Measurements from ENCODE around the gene PIGC.

The PIGC gene

GRCh38 chr1:172416496-172417035 is 27.3 kb downstream of the PIGC start:
- CTCF ChIA-PET: interaction anchor here (0.5 to 1.1 kb wide), 9 partner anchors 8 to 614 kb away, joined by 3 to 8 read pairs (median 4); no protein-coding TSS in a partner anchor
- Histone ChIP-seq H3K36me3 (ENCODE audit: control insufficient read depth in 2 of 2, insufficient read depth in 1 of 2, low read length in 2 of 2) (no peaks in the 10 kb centered on the region), H3K27ac (ENCODE audit: extremely low read depth, low read depth, low read length) (no peak overlapping the region), H3K4me3 (ENCODE audit: low read depth, low read length) (no peak overlapping the region), H3K4me1 (ENCODE audit: control insufficient read depth, insufficient read depth, low read length) (no peaks in the 10 kb centered on the region), H3K9me3 (ENCODE audit: control insufficient read depth, insufficient read depth, low read depth, low read length) (no peaks in the 10 kb centered on the region)
- TF ChIP-seq ZNF221 (tag by site-specific recombination; IDR thresholded peaks at IDR 0.05; ENCODE audit: borderline replicate concordance): no peak
- no peak for TF ChIP-seq ZNF670 (tag by site-specific recombination; IDR thresholded peaks at IDR 0.05; ENCODE audit: low read depth)
- peak; percentile 66 for TF ChIP-seq ZNF341 (tag by site-specific recombination; IDR thresholded peaks at IDR 0.05; ENCODE audit: low read depth)
- no peak for TF ChIP-seq HOXC10 (CRISPR knock-in tag; IDR thresholded peaks at IDR 0.05)
- TF ChIP-seq ZSCAN30 (tag by site-specific recombination; IDR thresholded peaks at IDR 0.05): no peak
- POLR2A ChIA-PET: no interaction called here

- Histone ChIP-seq H3K9me3 (ENCODE audit: control insufficient read depth, insufficient read depth, low read depth, low read length) (no peaks in the 10 kb centered on the region), H3K4me3 (ENCODE audit: low read depth, low read length) (no peak overlapping the region), H3K27ac (ENCODE audit: extremely low read depth, low read depth, low read length) (no peak overlapping the region), H3K36me3 (ENCODE audit: control insufficient read depth in 2 of 2, insufficient read depth in 1 of 2, low read length in 2 of 2) (no peaks in the 10 kb centered on the region), H3K4me1 (ENCODE audit: control insufficient read depth, insufficient read depth, low read length) (no peaks in the 10 kb centered on the region)
- CTCF ChIA-PET: interaction anchor here (0.7 kb wide), 1 partner anchor 21 kb away, joined by 3 read pairs; no protein-coding TSS in a partner anchor
- POLR2A ChIA-PET: interaction anchor here (0.7 kb wide), 2 partner anchors 278 to 322 kb away, joined by 4 read pairs; no protein-coding TSS in a partner anchor
- TF ChIP-seq ZNF140 (tag by site-specific recombination; IDR thresholded peaks at IDR 0.05) (no peak), ZNF132 (tag by site-specific recombination; IDR thresholded peaks at IDR 0.05; ENCODE audit: borderline replicate concordance) (no peak), ZNF391 (tag by site-specific recombination; IDR thresholded peaks at IDR 0.05; ENCODE audit: borderline replicate concordance, low read depth) (no peak), ZNF311 (tag by site-specific recombination; IDR thresholded peaks at IDR 0.05; ENCODE audit: borderline replicate concordance) (no peak), KLF16 (tag by site-specific recombination; IDR thresholded peaks at IDR 0.05) (no peak), SCRT2 (tag by site-specific recombination; IDR thresholded peaks at IDR 0.05) (no peak), ZNF548 (tag by site-specific recombination; IDR thresholded peaks at IDR 0.05) (no peak), ZNF76 (tag by site-specific recombination; IDR thresholded peaks at IDR 0.05; ENCODE audit: borderline replicate concordance, low read depth) (no peak), ZNF292 (tag by site-specific recombination; IDR thresholded peaks at IDR 0.05; ENCODE audit: borderline replicate concordance, low read depth) (no peak), ZNF341 (tag by site-specific recombination; IDR thresholded peaks at IDR 0.05; ENCODE audit: low read depth) (no peak), ZNF529 (tag by site-specific recombination; IDR thresholded peaks at IDR 0.05; ENCODE audit: insufficient replicate concordance) (no peak), ZNF549 (tag by site-specific recombination; IDR thresholded peaks at IDR 0.05) (no peak), ZNF223 (tag by site-specific recombination; IDR thresholded peaks at IDR 0.05) (no peak), ZNF112 (tag by site-specific recombination; IDR thresholded peaks at IDR 0.05) (no peak)
- TF ChIP-seq, protein P1, sequence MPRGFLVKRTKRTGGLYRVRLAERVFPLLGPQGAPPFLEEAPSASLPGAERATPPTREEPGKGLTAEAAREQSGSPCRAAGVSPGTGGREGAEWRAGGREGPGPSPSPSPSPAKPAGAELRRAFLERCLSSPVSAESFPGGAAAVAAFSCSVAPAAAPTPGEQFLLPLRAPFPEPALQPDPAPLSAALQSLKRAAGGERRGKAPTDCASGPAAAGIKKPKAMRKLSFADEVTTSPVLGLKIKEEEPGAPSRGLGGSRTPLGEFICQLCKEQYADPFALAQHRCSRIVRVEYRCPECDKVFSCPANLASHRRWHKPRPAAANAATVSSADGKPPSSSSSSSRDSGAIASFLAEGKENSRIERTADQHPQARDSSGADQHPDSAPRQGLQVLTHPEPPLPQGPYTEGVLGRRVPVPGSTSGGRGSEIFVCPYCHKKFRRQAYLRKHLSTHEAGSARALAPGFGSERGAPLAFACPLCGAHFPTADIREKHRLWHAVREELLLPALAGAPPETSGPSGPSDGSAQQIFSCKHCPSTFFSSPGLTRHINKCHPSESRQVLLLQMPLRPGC (tag by site-specific recombination; IDR thresholded peaks at IDR 0.05): no peak
- TF ChIP-seq, protein P2, sequence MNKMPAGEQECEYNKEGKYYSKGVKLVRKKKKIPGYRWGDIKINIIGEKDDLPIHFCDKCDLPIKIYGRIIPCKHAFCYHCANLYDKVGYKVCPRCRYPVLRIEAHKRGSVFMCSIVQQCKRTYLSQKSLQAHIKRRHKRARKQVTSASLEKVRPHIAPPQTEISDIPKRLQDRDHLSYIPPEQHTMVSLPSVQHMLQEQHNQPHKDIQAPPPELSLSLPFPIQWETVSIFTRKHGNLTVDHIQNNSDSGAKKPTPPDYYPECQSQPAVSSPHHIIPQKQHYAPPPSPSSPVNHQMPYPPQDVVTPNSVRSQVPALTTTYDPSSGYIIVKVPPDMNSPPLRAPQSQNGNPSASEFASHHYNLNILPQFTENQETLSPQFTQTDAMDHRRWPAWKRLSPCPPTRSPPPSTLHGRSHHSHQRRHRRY (tag by site-specific recombination; IDR thresholded peaks at IDR 0.05): no peak
Observed at GRCh38 chr1:172414331-172414730, 29.5 kb downstream of the PIGC start.
